Measurements from ENCODE around the gene SCO2. TPM values are rescaled to one million over a fixed set of nuclear protein-coding genes. Genes with fewer than 3 reads are reported as not detected.

The SCO2 gene
- total and polyA plus RNA-seq, 2 experiments from 2014 or later, result 2.0 to 11.2 TPM

- DNase-seq (ENCODE audit: low spot score), result no peak
- Histone ChIP-seq H3K4me1 (ENCODE audit: insufficient read depth) (no peaks in the 10 kb centered on the region), H3K27ac (no peak overlapping the region), H3K36me3 (replicated peaks; ENCODE audit: insufficient read depth, low read depth) (no peaks in the 10 kb centered on the region), H2AFZ (no peak overlapping the region), H3K27me3 (no peaks in the 10 kb centered on the region), H4K20me1 (ENCODE audit: insufficient read depth, poor library complexity, severe bottlenecking) (no peaks in the 10 kb centered on the region), H3K79me2 (peaks cover 46% of the 10 kb centered on the region), H3K4me3 (no peak overlapping the region), H3K9me2 (replicated peaks; ENCODE audit: insufficient read depth) (no peaks in the 10 kb centered on the region), H3K9me3 (ENCODE audit: low read depth) (no peaks in the 10 kb centered on the region), H3K4me2 (no peak overlapping the region)
- WGBS (ENCODE audit: low lambda C conversion rate, missing lambda C conversion rate), result 91% methylated on average over 20 of the region's 20 CpGs
- TF ChIP-seq EZH2 (IDR thresholded peaks at IDR 0.05; ENCODE audit: borderline replicate concordance) (no peak), EZH2phosphoT487 (IDR thresholded peaks at IDR 0.05; ENCODE audit: low read depth, severe bottlenecking, unreplicated experiment) (no peak), CTCF (IDR thresholded peaks at IDR 0.05; ENCODE audit: poor library complexity) (no peak)
These were observed 7.7 kb downstream of the SCO2 start for GRCh38 chr22:50517495-50518260.

GRCh38 chr22:50516891-50517290 is 8.5 kb downstream of the SCO2 start:
- H3K27me3 ChIP-seq, result no peaks in the 10 kb centered on the region
- H3K4me1 ChIP-seq (ENCODE audit: insufficient read depth), result no peaks in the 10 kb centered on the region
- H3K27ac ChIP-seq, result no peak overlapping the region
- H3K9me2 ChIP-seq (replicated peaks; ENCODE audit: insufficient read depth), result no peaks in the 10 kb centered on the region
- H3K36me3 ChIP-seq (replicated peaks; ENCODE audit: insufficient read depth, low read depth), result no peaks in the 10 kb centered on the region
- no peak for TF ChIP-seq EZH2 (IDR thresholded peaks at IDR 0.05; ENCODE audit: borderline replicate concordance)
- TF ChIP-seq CTCF (IDR thresholded peaks at IDR 0.05; ENCODE audit: poor library complexity), result no peak
- TF ChIP-seq EZH2phosphoT487 (IDR thresholded peaks at IDR 0.05; ENCODE audit: low read depth, severe bottlenecking, unreplicated experiment), result no peak
- 91% methylated on average over 16 of the region's 16 CpGs for WGBS (ENCODE audit: low lambda C conversion rate, missing lambda C conversion rate)
- H4K20me1 ChIP-seq (ENCODE audit: insufficient read depth, poor library complexity, severe bottlenecking), result no peaks in the 10 kb centered on the region
- H3K4me3 ChIP-seq, result no peak overlapping the region
- no peak overlapping the region for H2AFZ ChIP-seq
- no peak for DNase-seq (ENCODE audit: low spot score)
- peaks cover 47% of the 10 kb centered on the region for H3K79me2 ChIP-seq
- H3K4me2 ChIP-seq, result no peak overlapping the region
- no peaks in the 10 kb centered on the region for H3K9me3 ChIP-seq (ENCODE audit: low read depth)

- 80% methylated on average over 8 of the region's 8 CpGs for WGBS (ENCODE audit: low lambda C conversion rate, missing lambda C conversion rate)
- Histone ChIP-seq H3K4me3 (no peak overlapping the region), H3K9me2 (replicated peaks; ENCODE audit: insufficient read depth) (no peaks in the 10 kb centered on the region), H3K4me2 (no peak overlapping the region), H3K4me1 (ENCODE audit: insufficient read depth) (no peaks in the 10 kb centered on the region), H3K36me3 (replicated peaks; ENCODE audit: insufficient read depth, low read depth) (no peaks in the 10 kb centered on the region), H3K27ac (no peak overlapping the region), H3K27me3 (no peaks in the 10 kb centered on the region), H3K79me2 (peaks cover 45% of the 10 kb centered on the region), H3K9me3 (ENCODE audit: low read depth) (no peaks in the 10 kb centered on the region), H2AFZ (no peak overlapping the region), H4K20me1 (ENCODE audit: insufficient read depth, poor library complexity, severe bottlenecking) (no peaks in the 10 kb centered on the region)
- DNase-seq (ENCODE audit: low spot score), result no peak
- TF ChIP-seq EZH2phosphoT487 (IDR thresholded peaks at IDR 0.05; ENCODE audit: low read depth, severe bottlenecking, unreplicated experiment), result no peak
- no peak for TF ChIP-seq EZH2 (IDR thresholded peaks at IDR 0.05; ENCODE audit: borderline replicate concordance)
- no peak for TF ChIP-seq CTCF (IDR thresholded peaks at IDR 0.05; ENCODE audit: poor library complexity)
These were observed 9.3 kb downstream of the SCO2 start for GRCh38 chr22:50516068-50516467.
